ENCODE data around the gene TMUB1.
A peak's percentile ranks its signal among the peaks of the same experiment; 100 is the strongest.

Gene TMUB1

GRCh38 chr7:151087245-151088018 is 4.1 kb upstream of the TMUB1 start:
- peak; percentile 84 for DNase-seq (ENCODE audit: low read depth)
- Histone ChIP-seq H3K36me3 (ENCODE audit: control insufficient read depth, insufficient read depth, low read length, severe bottlenecking) (no peaks in the 10 kb centered on the region), H3K27me3 (replicated peaks; ENCODE audit: control insufficient read depth, insufficient read depth, low read length) (no peaks in the 10 kb centered on the region), H3K9me3 (ENCODE audit: control insufficient read depth, low read length) (no peaks in the 10 kb centered on the region), H3K4me3 (ENCODE audit: low read length) (peak overlapping the region; percentile 93), H3K9ac (ENCODE audit: low read length) (peak overlapping the region; percentile 90), H3K4me1 (ENCODE audit: control insufficient read depth, insufficient read depth, low read length) (peaks cover 63% of the 10 kb centered on the region)

GRCh38 chr7:151086802-151087244 is 3.5 kb upstream of the TMUB1 start:
- Histone ChIP-seq H3K4me1 (ENCODE audit: control insufficient read depth, insufficient read depth, low read length) (peaks cover 63% of the 10 kb centered on the region), H3K36me3 (ENCODE audit: control insufficient read depth, insufficient read depth, low read length, severe bottlenecking) (no peaks in the 10 kb centered on the region), H3K4me3 (ENCODE audit: low read length) (peak overlapping the region; percentile 93), H3K27me3 (replicated peaks; ENCODE audit: control insufficient read depth, insufficient read depth, low read length) (no peaks in the 10 kb centered on the region), H3K9ac (ENCODE audit: low read length) (peak overlapping the region; percentile 90), H3K9me3 (ENCODE audit: control insufficient read depth, low read length) (no peaks in the 10 kb centered on the region)
- DNase-seq (ENCODE audit: low read depth), result peak; percentile 68

GRCh38 chr7:151085691-151086620 is 2.7 kb upstream of the TMUB1 start, which contains the start of gene AGAP3:
Gene AGAP3, plus strand, starts transcription at chr7:151086475. Its CDS starts 267 bp downstream, at chr7:151086742.
- H3K4me3 ChIP-seq (ENCODE audit: low read length), result peak within 1 kb of the TSS; percentile 93
- peaks cover 63% of the 10 kb centered on the region for H3K4me1 ChIP-seq (ENCODE audit: control insufficient read depth, insufficient read depth, low read length)
- peak; percentile 92 for DNase-seq (ENCODE audit: low read depth)
- H3K9ac ChIP-seq (ENCODE audit: low read length), result peak within 1 kb of the TSS; percentile 90
- H3K9me3 ChIP-seq (ENCODE audit: control insufficient read depth, low read length), result no peaks in the 10 kb centered on the region
- no peaks in the 10 kb centered on the region for H3K27me3 ChIP-seq (replicated peaks; ENCODE audit: control insufficient read depth, insufficient read depth, low read length)
- H3K36me3 ChIP-seq (ENCODE audit: control insufficient read depth, insufficient read depth, low read length, severe bottlenecking), result no peaks in the 10 kb centered on the region

- Histone ChIP-seq H3K4me3 (ENCODE audit: low read length) (peak overlapping the region; percentile 80), H3K4me1 (ENCODE audit: control insufficient read depth, insufficient read depth, low read length) (peaks cover 57% of the 10 kb centered on the region), H3K9me3 (ENCODE audit: control insufficient read depth, low read length) (no peaks in the 10 kb centered on the region), H3K9ac (ENCODE audit: low read length) (peak overlapping the region; percentile 90), H3K36me3 (ENCODE audit: control insufficient read depth, insufficient read depth, low read length, severe bottlenecking) (no peaks in the 10 kb centered on the region), H3K27me3 (replicated peaks; ENCODE audit: control insufficient read depth, insufficient read depth, low read length) (no peaks in the 10 kb centered on the region)
- DNase-seq (ENCODE audit: low read depth), result no peak
These were observed 2.0 kb upstream of the TMUB1 start for GRCh38 chr7:151085329-151085690.

- DNase-seq (ENCODE audit: low read depth), result no peak
- H3K9ac ChIP-seq (ENCODE audit: low read length), result peak overlapping the region; percentile 99
- H3K4me3 ChIP-seq (ENCODE audit: low read length), result peak overlapping the region; percentile 94
- H3K36me3 ChIP-seq (ENCODE audit: control insufficient read depth, insufficient read depth, low read length, severe bottlenecking), result no peaks in the 10 kb centered on the region
- H3K9me3 ChIP-seq (ENCODE audit: control insufficient read depth, low read length), result no peaks in the 10 kb centered on the region
- H3K4me1 ChIP-seq (ENCODE audit: control insufficient read depth, insufficient read depth, low read length), result peaks cover 53% of the 10 kb centered on the region
- no peaks in the 10 kb centered on the region for H3K27me3 ChIP-seq (replicated peaks; ENCODE audit: control insufficient read depth, insufficient read depth, low read length)
These were observed 499 bp upstream of the TMUB1 start for GRCh38 chr7:151083824-151084160.

- Histone ChIP-seq H3K27me3 (replicated peaks; ENCODE audit: control insufficient read depth, insufficient read depth, low read length) (no peaks in the 10 kb centered on the region), H3K36me3 (ENCODE audit: control insufficient read depth, insufficient read depth, low read length, severe bottlenecking) (no peaks in the 10 kb centered on the region), H3K4me1 (ENCODE audit: control insufficient read depth, insufficient read depth, low read length) (peaks cover 54% of the 10 kb centered on the region), H3K4me3 (ENCODE audit: low read length) (peak overlapping the region; percentile 94), H3K9ac (ENCODE audit: low read length) (peak overlapping the region; percentile 99), H3K9me3 (ENCODE audit: control insufficient read depth, low read length) (no peaks in the 10 kb centered on the region)
- no peak for DNase-seq (ENCODE audit: low read depth)
These were observed 887 bp downstream of the TMUB1 start for GRCh38 chr7:151082141-151083070.

- H3K9ac ChIP-seq (ENCODE audit: low read length), result peak overlapping the region; percentile 99
- peak; percentile 42 for DNase-seq (ENCODE audit: low read depth)
- H3K27me3 ChIP-seq (replicated peaks; ENCODE audit: control insufficient read depth, insufficient read depth, low read length), result no peaks in the 10 kb centered on the region
- H3K36me3 ChIP-seq (ENCODE audit: control insufficient read depth, insufficient read depth, low read length, severe bottlenecking), result no peaks in the 10 kb centered on the region
- no peaks in the 10 kb centered on the region for H3K9me3 ChIP-seq (ENCODE audit: control insufficient read depth, low read length)
- peak overlapping the region; percentile 94 for H3K4me3 ChIP-seq (ENCODE audit: low read length)
- peaks cover 56% of the 10 kb centered on the region for H3K4me1 ChIP-seq (ENCODE audit: control insufficient read depth, insufficient read depth, low read length)
These were observed 1.9 kb downstream of the TMUB1 start for GRCh38 chr7:151081170-151082101.

GRCh38 chr7:151080522-151081169 is 2.6 kb downstream of the TMUB1 start, which contains the start of gene FASTK:
Gene FASTK, minus strand, starts transcription at chr7:151080809. Its CDS starts 43 bp downstream, at chr7:151080766.
- Histone ChIP-seq H3K27me3 (replicated peaks; ENCODE audit: control insufficient read depth, insufficient read depth, low read length) (no peaks in the 10 kb centered on the region), H3K4me1 (ENCODE audit: control insufficient read depth, insufficient read depth, low read length) (peaks cover 53% of the 10 kb centered on the region), H3K4me3 (ENCODE audit: low read length) (peak within 1 kb of the TSS; percentile 94), H3K9ac (ENCODE audit: low read length) (peak within 1 kb of the TSS; percentile 99), H3K36me3 (ENCODE audit: control insufficient read depth, insufficient read depth, low read length, severe bottlenecking) (peaks cover 6% of the 10 kb centered on the region), H3K9me3 (ENCODE audit: control insufficient read depth, low read length) (no peaks in the 10 kb centered on the region)
- peak; percentile 98 for DNase-seq (ENCODE audit: low read depth)

- peak overlapping the region; percentile 94 for H3K4me3 ChIP-seq (ENCODE audit: low read length)
- H3K36me3 ChIP-seq (ENCODE audit: control insufficient read depth, insufficient read depth, low read length, severe bottlenecking), result peaks cover 12% of the 10 kb centered on the region
- no peaks in the 10 kb centered on the region for H3K9me3 ChIP-seq (ENCODE audit: control insufficient read depth, low read length)
- peaks cover 48% of the 10 kb centered on the region for H3K4me1 ChIP-seq (ENCODE audit: control insufficient read depth, insufficient read depth, low read length)
- no peak for DNase-seq (ENCODE audit: low read depth)
- peak overlapping the region; percentile 99 for H3K9ac ChIP-seq (ENCODE audit: low read length)
- no peaks in the 10 kb centered on the region for H3K27me3 ChIP-seq (replicated peaks; ENCODE audit: control insufficient read depth, insufficient read depth, low read length)
These were observed 3.2 kb downstream of the TMUB1 start for GRCh38 chr7:151080067-151080521.
